ENCODE results near the gene SFRP4. TPM values are rescaled to one million over a fixed set of nuclear protein-coding genes. Genes with fewer than 3 reads are reported as not detected.

The SFRP4 gene
- total and polyA plus RNA-seq, 2 donors (not counting 1 experiment from before 2014, with no cell fraction given): 1.5 to 7.3 TPM

- Histone ChIP-seq H3K9me3 (ENCODE audit: control insufficient read depth, insufficient read depth, low read depth, low read length) (no peaks in the 10 kb centered on the region), H4K20me1 (ENCODE audit: control insufficient read depth, extremely low read depth, insufficient read depth, low read length) (no peaks in the 10 kb centered on the region), H3K4me3 (replicated peaks in 1 of 4; ENCODE audit: control extremely low read depth in 1 of 4, insufficient read depth in 1 of 4, low read depth in 3 of 4, low read length in 4 of 4) (no peak overlapping the region), H3K27ac (ENCODE audit: insufficient read depth, low read length) (no peak overlapping the region), H3K4me1 (ENCODE audit: control insufficient read depth, extremely low read depth, insufficient read depth, low read length) (no peaks in the 10 kb centered on the region), H2AFZ (ENCODE audit: low read length) (no peak overlapping the region), H3K36me3 (ENCODE audit: control insufficient read depth, insufficient read depth, low read length) (no peaks in the 10 kb centered on the region), H3K27me3 (ENCODE audit: control insufficient read depth, insufficient read depth, low read length) (no peaks in the 10 kb centered on the region), H3K79me2 (ENCODE audit: control insufficient read depth, insufficient read depth, low read length) (no peaks in the 10 kb centered on the region), H3K9ac (ENCODE audit: insufficient read depth, low read length) (no peak overlapping the region), H3K4me2 (ENCODE audit: extremely low read depth, insufficient read depth, low read length) (no peak overlapping the region)
- no peak for TF ChIP-seq EZH2 (IDR thresholded peaks at IDR 0.05; ENCODE audit: low read length, missing control alignments)
- TF ChIP-seq, protein P1, sequence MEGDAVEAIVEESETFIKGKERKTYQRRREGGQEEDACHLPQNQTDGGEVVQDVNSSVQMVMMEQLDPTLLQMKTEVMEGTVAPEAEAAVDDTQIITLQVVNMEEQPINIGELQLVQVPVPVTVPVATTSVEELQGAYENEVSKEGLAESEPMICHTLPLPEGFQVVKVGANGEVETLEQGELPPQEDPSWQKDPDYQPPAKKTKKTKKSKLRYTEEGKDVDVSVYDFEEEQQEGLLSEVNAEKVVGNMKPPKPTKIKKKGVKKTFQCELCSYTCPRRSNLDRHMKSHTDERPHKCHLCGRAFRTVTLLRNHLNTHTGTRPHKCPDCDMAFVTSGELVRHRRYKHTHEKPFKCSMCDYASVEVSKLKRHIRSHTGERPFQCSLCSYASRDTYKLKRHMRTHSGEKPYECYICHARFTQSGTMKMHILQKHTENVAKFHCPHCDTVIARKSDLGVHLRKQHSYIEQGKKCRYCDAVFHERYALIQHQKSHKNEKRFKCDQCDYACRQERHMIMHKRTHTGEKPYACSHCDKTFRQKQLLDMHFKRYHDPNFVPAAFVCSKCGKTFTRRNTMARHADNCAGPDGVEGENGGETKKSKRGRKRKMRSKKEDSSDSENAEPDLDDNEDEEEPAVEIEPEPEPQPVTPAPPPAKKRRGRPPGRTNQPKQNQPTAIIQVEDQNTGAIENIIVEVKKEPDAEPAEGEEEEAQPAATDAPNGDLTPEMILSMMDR (conservative IDR thresholded peaks at IDR 0.05 in 1 of 2, IDR thresholded peaks at IDR 0.05 in 1 of 2; ENCODE audit: low read depth in 1 of 2, low read length in 2 of 2): no peak
- peak in 1 of 2 donors; percentile 90 for DNase-seq (ENCODE audit: low read depth in 2 of 2)
Measured at GRCh38 chr7:37930226-37930948, 13.8 kb upstream of the SFRP4 start.

DNA sequence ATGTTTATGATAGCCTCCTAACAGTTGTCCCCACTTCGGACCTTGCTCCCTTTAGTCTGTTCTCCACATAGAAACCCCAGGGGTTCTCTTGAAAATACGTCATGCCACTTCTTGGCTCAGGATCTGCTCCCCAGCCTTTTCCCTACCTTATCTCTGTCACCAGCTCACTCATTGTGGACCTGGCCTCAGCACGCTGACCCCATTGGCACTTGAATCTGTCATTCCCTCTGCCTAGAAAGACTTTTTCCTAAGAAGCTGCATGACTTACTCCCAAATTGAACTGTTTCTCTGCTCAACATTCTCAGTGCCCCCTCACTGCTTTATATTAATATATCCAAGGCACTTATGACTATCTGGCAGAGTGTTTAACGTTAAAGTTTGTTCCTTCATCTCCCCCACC lies 12.3 kb upstream of the SFRP4 start:
- no peak overlapping the region for H3K9ac ChIP-seq (ENCODE audit: insufficient read depth, low read length)
- H3K4me3 ChIP-seq (replicated peaks in 1 of 4; ENCODE audit: control extremely low read depth in 1 of 4, insufficient read depth in 1 of 4, low read depth in 3 of 4, low read length in 4 of 4): no peak overlapping the region
- no peaks in the 10 kb centered on the region for H3K4me1 ChIP-seq (ENCODE audit: control insufficient read depth, extremely low read depth, insufficient read depth, low read length)
- no peak overlapping the region for H2AFZ ChIP-seq (ENCODE audit: low read length)
- no peaks in the 10 kb centered on the region for H3K27me3 ChIP-seq (ENCODE audit: control insufficient read depth, insufficient read depth, low read length)
- no peaks in the 10 kb centered on the region for H3K9me3 ChIP-seq (ENCODE audit: control insufficient read depth, insufficient read depth, low read depth, low read length)
- H3K79me2 ChIP-seq (ENCODE audit: control insufficient read depth, insufficient read depth, low read length): no peaks in the 10 kb centered on the region
- TF ChIP-seq, protein P1 (conservative IDR thresholded peaks at IDR 0.05 in 1 of 2, IDR thresholded peaks at IDR 0.05 in 1 of 2; ENCODE audit: low read depth in 1 of 2, low read length in 2 of 2): no peak
- TF ChIP-seq EZH2 (IDR thresholded peaks at IDR 0.05; ENCODE audit: low read length, missing control alignments): no peak
- no peak overlapping the region for H3K4me2 ChIP-seq (ENCODE audit: extremely low read depth, insufficient read depth, low read length)
- DNase-seq (ENCODE audit: low read depth in 2 of 2): no peak
- no peaks in the 10 kb centered on the region for H4K20me1 ChIP-seq (ENCODE audit: control insufficient read depth, extremely low read depth, insufficient read depth, low read length)
- no peaks in the 10 kb centered on the region for H3K36me3 ChIP-seq (ENCODE audit: control insufficient read depth, insufficient read depth, low read length)
- H3K27ac ChIP-seq (ENCODE audit: insufficient read depth, low read length): no peak overlapping the region

GRCh38 chr7:37927773-37928444 lies 11.3 kb upstream of the SFRP4 start:
- Histone ChIP-seq H3K79me2 (ENCODE audit: control insufficient read depth, insufficient read depth, low read length) (no peaks in the 10 kb centered on the region), H3K27ac (ENCODE audit: insufficient read depth, low read length) (no peak overlapping the region), H3K9me3 (ENCODE audit: control insufficient read depth, insufficient read depth, low read depth, low read length) (no peaks in the 10 kb centered on the region), H3K4me3 (replicated peaks in 1 of 4; ENCODE audit: control extremely low read depth in 1 of 4, insufficient read depth in 1 of 4, low read depth in 3 of 4, low read length in 4 of 4) (no peak overlapping the region), H2AFZ (ENCODE audit: low read length) (no peak overlapping the region), H3K4me1 (ENCODE audit: control insufficient read depth, extremely low read depth, insufficient read depth, low read length) (no peaks in the 10 kb centered on the region), H3K27me3 (ENCODE audit: control insufficient read depth, insufficient read depth, low read length) (no peaks in the 10 kb centered on the region), H3K4me2 (ENCODE audit: extremely low read depth, insufficient read depth, low read length) (no peak overlapping the region), H3K36me3 (ENCODE audit: control insufficient read depth, insufficient read depth, low read length) (no peaks in the 10 kb centered on the region), H3K9ac (ENCODE audit: insufficient read depth, low read length) (no peak overlapping the region), H4K20me1 (ENCODE audit: control insufficient read depth, extremely low read depth, insufficient read depth, low read length) (no peaks in the 10 kb centered on the region)
- TF ChIP-seq EZH2 (IDR thresholded peaks at IDR 0.05; ENCODE audit: low read length, missing control alignments): no peak
- TF ChIP-seq, protein P1 (conservative IDR thresholded peaks at IDR 0.05 in 1 of 2, IDR thresholded peaks at IDR 0.05 in 1 of 2; ENCODE audit: low read depth in 1 of 2, low read length in 2 of 2): no peak
- DNase-seq (ENCODE audit: low read depth in 2 of 2): peak; percentile 40 to 47

Measured in fibroblast of lung (primary cell).